HCEC 1CT (cell line): ENCODE data around the gene BABAM2.
A peak's percentile ranks its signal among the peaks of the same experiment; 100 is the strongest.
"Not testable (repeated sequence)": the region's sequence is repeated elsewhere in the genome, so short reads cannot be mapped to it uniquely, and the experiment has no call there.

ENCODE experiments used
- DNase-seq: peaks from one replicate; pipeline ENCODE4 v3.0.0-alpha.2; 2017

The BABAM2 gene

GRCh38 chr2:28219138-28219537, 328.6 kb downstream of the BABAM2 start:
- peak; percentile 21 for DNase-seq

- no peak for DNase-seq
Measured at GRCh38 chr2:28219758-28220368, 329.3 kb downstream of the BABAM2 start.

- peak; percentile 90 for DNase-seq
Measured at GRCh38 chr2:28224648-28225472, 334.3 kb downstream of the BABAM2 start.

- peak; percentile 35 for DNase-seq
Measured at GRCh38 chr2:28225473-28226080, 335.0 kb downstream of the BABAM2 start.

- DNase-seq = no peak
Measured at GRCh38 chr2:28226558-28226957, 336.0 kb downstream of the BABAM2 start.

GRCh38 chr2:28227498-28227897, 337.0 kb downstream of the BABAM2 start:
- DNase-seq = no peak

- DNase-seq = peak; percentile 18
Measured at GRCh38 chr2:28228434-28228995, 338.0 kb downstream of the BABAM2 start.

GRCh38 chr2:28231110-28231631, 340.6 kb downstream of the BABAM2 start:
- peak; percentile 48 for DNase-seq

GRCh38 chr2:28232295-28232694, 341.8 kb downstream of the BABAM2 start:
- no peak for DNase-seq

- DNase-seq = no peak
Measured at GRCh38 chr2:28233164-28233676, 342.7 kb downstream of the BABAM2 start.

- DNase-seq = no peak
Measured at GRCh38 chr2:28234807-28235206, 344.3 kb downstream of the BABAM2 start.

GRCh38 chr2:28239207-28239606, 348.7 kb downstream of the BABAM2 start:
- no peak for DNase-seq

GRCh38 chr2:28240937-28241336, 350.4 kb downstream of the BABAM2 start:
- no peak for DNase-seq

GRCh38 chr2:28247290-28247689, 356.8 kb downstream of the BABAM2 start:
- DNase-seq = no peak

- DNase-seq = no peak
Measured at GRCh38 chr2:28247734-28248133, 357.2 kb downstream of the BABAM2 start.

GRCh38 chr2:28248511-28248910, 358.0 kb downstream of the BABAM2 start:
- no peak for DNase-seq

GRCh38 chr2:28250006-28250405, 359.5 kb downstream of the BABAM2 start:
- peak; percentile 64 for DNase-seq

- no peak for DNase-seq
Measured at GRCh38 chr2:28251337-28251736, 360.8 kb downstream of the BABAM2 start.

GRCh38 chr2:28252311-28252710, 361.8 kb downstream of the BABAM2 start:
- no peak for DNase-seq

GRCh38 chr2:28253543-28253942, 363.0 kb downstream of the BABAM2 start:
- no peak for DNase-seq

GRCh38 chr2:28255231-28255630, 364.7 kb downstream of the BABAM2 start:
- DNase-seq = not testable (repeated sequence)

GRCh38 chr2:28257182-28257581, 366.7 kb downstream of the BABAM2 start:
- no peak for DNase-seq

- DNase-seq = not testable (repeated sequence)
Measured at GRCh38 chr2:28259226-28259625, 368.7 kb downstream of the BABAM2 start.
